ENCODE results near the gene ATP5F1E.

DNA sequence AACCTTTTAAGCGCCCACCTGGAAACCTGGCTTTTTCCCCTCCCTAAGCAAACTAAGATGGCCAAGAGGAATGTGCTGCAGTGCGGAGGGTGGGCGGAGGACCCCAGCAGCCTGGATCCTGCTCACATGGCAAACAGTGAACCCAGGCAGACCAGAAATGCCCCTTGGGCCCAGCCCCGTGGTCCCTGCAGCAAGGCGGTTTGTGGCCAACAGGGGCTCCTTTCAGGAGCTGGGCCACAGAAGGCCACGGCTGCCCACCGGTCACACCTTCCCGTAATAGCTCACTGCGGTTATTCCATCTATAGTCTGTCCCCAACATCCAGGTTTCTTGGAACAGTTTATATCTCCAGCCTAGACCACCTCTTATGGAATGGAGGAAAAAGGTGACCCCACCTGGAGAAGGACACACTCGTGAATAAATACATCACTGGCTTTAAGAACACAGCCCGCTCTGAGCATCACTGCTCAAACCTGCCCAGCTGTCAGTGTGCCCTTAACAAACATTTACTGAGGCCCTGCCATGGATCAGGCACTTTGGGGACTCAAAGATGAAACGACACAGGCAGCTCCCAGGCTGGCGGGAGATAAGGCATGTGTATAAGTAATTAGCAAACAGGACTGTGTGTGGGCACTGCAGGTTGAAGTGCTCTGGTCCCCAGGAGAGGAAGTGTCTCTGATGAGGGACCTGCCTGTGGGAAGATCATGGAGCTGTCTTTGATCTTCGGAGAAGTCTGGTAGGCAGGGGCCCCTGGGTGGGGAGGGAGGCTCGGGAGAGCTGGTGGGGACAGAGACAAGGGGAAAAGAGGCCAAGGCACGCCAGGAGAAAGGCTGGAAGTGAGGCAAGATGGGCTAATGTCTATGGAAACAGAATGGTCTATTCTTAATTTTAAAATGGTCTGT, 16.1 kb downstream of the ATP5F1E start:
- no peak for TF ChIP-seq CTCF (IDR thresholded peaks at IDR 0.05)
- TF ChIP-seq POLR2A (IDR thresholded peaks at IDR 0.05): no peak

All from adrenal gland (tissue), 5 donors.